OCI-LY1 (cell line): ENCODE results near the gene EFEMP2.

Experiments used
- H2AFZ ChIP-seq: fragments of 200-600 bp; sonication (generic), shearing (Covaris generic); 2 replicates; pipeline ENCODE4 v1.6.0; 2014; ENCODE audit warnings: antibody characterized with exemption, mild to moderate bottlenecking, low read length
- H3F3A ChIP-seq: fragments of 200-600 bp; sonication (generic), shearing (Covaris generic); 2 replicates; pipeline ENCODE4 v1.6.0; 2014; ENCODE audit warnings: mild to moderate bottlenecking, antibody characterized with exemption, low read length, moderate library complexity; ENCODE audit not compliant: insufficient read depth
- H3K27ac ChIP-seq: fragments of 200-600 bp; sonication (generic); 2 replicates; pipeline ENCODE4 v1.5.1; 2014; ENCODE audit warnings: low read length, mixed run types, mild to moderate bottlenecking, low read depth; ENCODE audit not compliant: poor library complexity, severe bottlenecking
- H3K27me3 ChIP-seq: fragments of 200-600 bp; sonication (generic); 2 replicates; pipeline ENCODE4 v1.6.0; 2014; ENCODE audit warnings: antibody characterized with exemption, mild to moderate bottlenecking, low read length, moderate library complexity; ENCODE audit not compliant: insufficient read depth
- H3K36me3 ChIP-seq: fragments of 200-600 bp; sonication (generic); 2 replicates; pipeline ENCODE4 v1.6.1; 2014; ENCODE audit warnings: mild to moderate bottlenecking, antibody characterized with exemption, low read length, moderate library complexity, mixed read lengths; ENCODE audit not compliant: insufficient read depth
- H3K4me1 ChIP-seq: fragments of 200-600 bp; sonication (generic); 2 replicates; pipeline ENCODE4 v1.5.1; 2014; ENCODE audit warnings: mild to moderate bottlenecking, low read length, moderate library complexity; ENCODE audit not compliant: insufficient read depth, severe bottlenecking
- H3K4me2 ChIP-seq: fragments of 200-600 bp; sonication (generic), shearing (Covaris generic); 2 replicates; pipeline ENCODE4 v1.6.1; 2014; ENCODE audit warnings: low read length
- H3K4me3 ChIP-seq: fragments of 200-600 bp; sonication (generic); 2 replicates; pipeline ENCODE4 v1.5.1; 2014; ENCODE audit warnings: low read length, low read depth, mild to moderate bottlenecking, mixed read lengths; ENCODE audit not compliant: poor library complexity, severe bottlenecking
- H3K79me2 ChIP-seq: fragments of 200-600 bp; shearing (Covaris generic); 2 replicates; pipeline ENCODE4 v1.6.1; 2016; ENCODE audit warnings: mixed run types, low read length, mixed read lengths; ENCODE audit not compliant: insufficient read depth
- H3K9ac ChIP-seq: fragments of 200-600 bp; sonication (generic), shearing (Covaris generic); 2 replicates; pipeline ENCODE4 v1.6.1; 2014; ENCODE audit warnings: mild to moderate bottlenecking, low read length, mixed read lengths
- H3K9me2 ChIP-seq: fragments of 200-600 bp; sonication (generic), shearing (Covaris generic); 2 replicates; pipeline ENCODE4 v1.6.1; 2014; ENCODE audit warnings: low read depth, mild to moderate bottlenecking, low read length, mixed read lengths
- H3K9me3 ChIP-seq: fragments of 200-600 bp; shearing (Covaris generic); 2 replicates; pipeline ENCODE4 v1.6.1; 2014; ENCODE audit warnings: low read length, mixed read lengths
- H4K20me1 ChIP-seq: fragments of 200-600 bp; sonication (generic), shearing (Covaris generic); 2 replicates; pipeline ENCODE4 v1.6.0; 2016; ENCODE audit warnings: mild to moderate bottlenecking, low read length; ENCODE audit not compliant: insufficient read depth
- CTCF ChIP-seq: fragments of 200-600 bp; sonication (generic), shearing (Covaris generic); IDR thresholded peaks from 2 replicates; pipeline ENCODE4 v1.5.1; 2017; ENCODE audit warnings: mild to moderate bottlenecking, antibody characterized with exemption, low read length, moderate library complexity, mixed read lengths
- EZH2 ChIP-seq: fragments of 200-600 bp; sonication (generic), shearing (Covaris generic); IDR thresholded peaks from 2 replicates; pipeline ENCODE4 v1.8.0; 2017; ENCODE audit warnings: borderline replicate concordance, mixed run types, mild to moderate bottlenecking, antibody characterized with exemption, low read length, moderate library complexity, mixed read lengths

Gene EFEMP2

DNA sequence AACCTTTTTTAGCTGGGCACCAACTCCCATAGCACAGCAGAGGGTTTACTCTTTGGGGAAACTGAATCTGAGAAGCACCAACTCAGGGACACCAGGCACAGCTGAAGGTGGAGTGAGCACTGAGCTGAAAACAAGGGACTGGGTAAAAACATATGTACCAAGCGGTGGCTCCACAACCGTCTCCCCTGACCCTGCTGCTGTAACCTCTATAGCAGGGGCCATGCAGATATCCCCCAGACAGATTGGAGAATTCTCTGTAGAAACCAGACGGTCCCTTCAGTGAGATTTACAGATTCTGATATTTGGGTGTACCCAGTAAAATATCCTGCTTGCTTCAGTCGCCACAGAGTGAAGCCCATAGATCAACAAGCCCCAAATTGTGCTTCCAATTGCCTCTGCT, 43.1 kb downstream of the EFEMP2 start:
- no peaks in the 10 kb centered on the region for H3K9me2 ChIP-seq
- H3K36me3 ChIP-seq = no peaks in the 10 kb centered on the region
- no peaks in the 10 kb centered on the region for H3F3A ChIP-seq
- H3K9ac ChIP-seq = no peak overlapping the region
- H3K4me1 ChIP-seq = no peaks in the 10 kb centered on the region
- no peak overlapping the region for H3K4me2 ChIP-seq
- no peak overlapping the region for H3K4me3 ChIP-seq
- no peak overlapping the region for H3K27ac ChIP-seq
- H2AFZ ChIP-seq = no peak overlapping the region
- TF ChIP-seq EZH2 (no peak), CTCF (no peak)
- no peaks in the 10 kb centered on the region for H3K9me3 ChIP-seq
- H4K20me1 ChIP-seq = no peaks in the 10 kb centered on the region
- H3K79me2 ChIP-seq = no peaks in the 10 kb centered on the region
- H3K27me3 ChIP-seq = no peaks in the 10 kb centered on the region

- Histone ChIP-seq H3F3A (no peaks in the 10 kb centered on the region), H3K9ac (no peak overlapping the region), H3K27ac (no peak overlapping the region), H3K79me2 (no peaks in the 10 kb centered on the region), H2AFZ (no peak overlapping the region), H3K4me3 (no peak overlapping the region), H3K4me2 (no peak overlapping the region), H3K9me2 (no peaks in the 10 kb centered on the region), H3K4me1 (no peaks in the 10 kb centered on the region), H3K9me3 (no peaks in the 10 kb centered on the region), H3K36me3 (no peaks in the 10 kb centered on the region), H3K27me3 (0 out of 2 replicates have a peak, but pooled peaks cover 4% of the 10 kb centered on the region), H4K20me1 (no peaks in the 10 kb centered on the region)
- no peak for TF ChIP-seq EZH2
- no peak for TF ChIP-seq CTCF
Observed at GRCh38 chr11:65826984-65827735, 45.4 kb downstream of the EFEMP2 start.

GRCh38 chr11:65822776-65823528, 49.6 kb downstream of the EFEMP2 start:
- H3K27ac ChIP-seq = no peak overlapping the region
- H4K20me1 ChIP-seq = no peaks in the 10 kb centered on the region
- H3K4me2 ChIP-seq = no peak overlapping the region
- no peak overlapping the region for H3K9ac ChIP-seq
- peaks cover 11% of the 10 kb centered on the region; the same call in 1 of the 2 replicates for H3K27me3 ChIP-seq
- H3K36me3 ChIP-seq = no peaks in the 10 kb centered on the region
- no peaks in the 10 kb centered on the region for H3F3A ChIP-seq
- H2AFZ ChIP-seq = no peak overlapping the region
- H3K79me2 ChIP-seq = no peaks in the 10 kb centered on the region
- no peak for TF ChIP-seq EZH2
- TF ChIP-seq CTCF = no peak
- H3K4me3 ChIP-seq = no peak overlapping the region
- no peaks in the 10 kb centered on the region for H3K4me1 ChIP-seq
- H3K9me2 ChIP-seq = no peaks in the 10 kb centered on the region
- no peaks in the 10 kb centered on the region for H3K9me3 ChIP-seq
